ENCODE measurements around the gene ARF5.

- TF ChIP-seq POLR2A (IDR thresholded peaks at IDR 0.05) (no peak), CTCF (IDR thresholded peaks at IDR 0.05) (no peak)
Observed at GRCh38 chr7:127586346-127586745, 1.9 kb upstream of the ARF5 start.
